Stomach (tissue), 4 donors: ENCODE data around the gene MRAS.

Source experiments
- EP300 ChIP-seq: sonication (generic); formaldehyde crosslinking; IDR thresholded peaks from one replicate; pipeline ENCODE4 v1.6.1; 2017; ENCODE audit warnings: antibody characterized with exemption
- POLR2A ChIP-seq, 4 donors: fragments of 450-650 bp; IDR thresholded peaks; one replicate each; pipeline ENCODE4 v1.6.1; 2016; ENCODE audit warnings: antibody characterized with exemption in 4 of 4, control low read depth in 2 of 4, mild to moderate bottlenecking in 1 of 4, moderate library complexity in 1 of 4
- TF ChIP-seq, protein P1 (sequence below), 7 experiments: fragments of 450-650 bp in 4 of 7; fragments of 200-600 bp in 3 of 7; sonication (generic) in 3 of 7; IDR thresholded peaks; one replicate each; pipeline ENCODE4 v1.5.1; 2016 to 2019; ENCODE audit warnings: antibody characterized with exemption in 7 of 7, control low read depth in 2 of 7, mild to moderate bottlenecking in 1 of 7

DNA sequence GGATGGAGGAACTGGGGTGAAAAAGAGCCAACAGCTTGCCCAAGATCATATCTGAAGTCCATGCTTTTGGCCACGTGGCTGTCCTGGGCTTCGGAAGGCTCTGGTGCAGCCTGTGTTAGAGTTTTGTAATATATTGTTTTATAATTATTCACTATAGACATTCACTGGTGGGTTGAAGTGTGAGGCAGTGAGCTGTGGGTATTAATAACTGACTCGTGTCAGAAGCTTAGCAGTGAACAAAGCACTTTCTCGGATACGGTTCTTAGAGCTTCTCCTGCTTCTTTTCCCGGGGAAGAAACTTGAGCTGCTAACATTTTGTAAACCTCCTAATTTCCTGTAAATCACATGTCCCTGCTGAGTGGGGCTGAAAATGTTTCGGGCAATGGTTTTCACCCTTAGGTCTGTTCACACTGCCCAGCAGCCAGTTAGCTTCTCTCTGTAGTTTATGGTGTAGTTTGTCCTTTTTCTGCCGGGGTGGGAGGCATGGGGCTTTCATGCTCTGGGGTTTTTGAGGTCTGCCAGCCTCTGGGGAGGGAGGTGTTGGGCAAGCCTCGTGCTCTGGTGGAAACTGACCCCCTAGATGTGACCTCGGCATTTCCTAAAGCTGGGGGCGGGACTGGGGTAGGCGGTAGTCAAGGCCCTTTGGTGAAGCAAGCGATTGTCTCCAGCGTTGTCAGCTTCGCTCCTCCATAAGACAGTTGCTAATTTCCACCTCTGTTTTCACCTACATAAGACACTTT, 1.7 kb downstream of the MRAS start:
- TF ChIP-seq, protein P1, sequence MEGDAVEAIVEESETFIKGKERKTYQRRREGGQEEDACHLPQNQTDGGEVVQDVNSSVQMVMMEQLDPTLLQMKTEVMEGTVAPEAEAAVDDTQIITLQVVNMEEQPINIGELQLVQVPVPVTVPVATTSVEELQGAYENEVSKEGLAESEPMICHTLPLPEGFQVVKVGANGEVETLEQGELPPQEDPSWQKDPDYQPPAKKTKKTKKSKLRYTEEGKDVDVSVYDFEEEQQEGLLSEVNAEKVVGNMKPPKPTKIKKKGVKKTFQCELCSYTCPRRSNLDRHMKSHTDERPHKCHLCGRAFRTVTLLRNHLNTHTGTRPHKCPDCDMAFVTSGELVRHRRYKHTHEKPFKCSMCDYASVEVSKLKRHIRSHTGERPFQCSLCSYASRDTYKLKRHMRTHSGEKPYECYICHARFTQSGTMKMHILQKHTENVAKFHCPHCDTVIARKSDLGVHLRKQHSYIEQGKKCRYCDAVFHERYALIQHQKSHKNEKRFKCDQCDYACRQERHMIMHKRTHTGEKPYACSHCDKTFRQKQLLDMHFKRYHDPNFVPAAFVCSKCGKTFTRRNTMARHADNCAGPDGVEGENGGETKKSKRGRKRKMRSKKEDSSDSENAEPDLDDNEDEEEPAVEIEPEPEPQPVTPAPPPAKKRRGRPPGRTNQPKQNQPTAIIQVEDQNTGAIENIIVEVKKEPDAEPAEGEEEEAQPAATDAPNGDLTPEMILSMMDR (IDR thresholded peaks at IDR 0.05), result no peak
- no peak for TF ChIP-seq POLR2A (IDR thresholded peaks at IDR 0.05)
- TF ChIP-seq EP300, result no peak
